A549 (cell line): ENCODE results near the gene OOSP1.

Source experiments
- CTCF ChIP-seq: fragments of >200 bp; sonication (Bioruptor Twin); formaldehyde crosslinking; IDR thresholded peaks from 3 replicates; pipeline ENCODE4 v1.5.1; 2016
- ESRRA ChIP-seq: fragments of 150-350 bp; IDR thresholded peaks from 2 replicates; pipeline ENCODE4 v1.6.1; 2014; ENCODE audit warnings: mild to moderate bottlenecking, low read length, borderline replicate concordance
- JUN ChIP-seq, 2 experiments: fragments of >200 bp; sonication (Bioruptor Twin); formaldehyde crosslinking; IDR thresholded peaks; 2 replicates in 1 of 2; 3 replicates in 1 of 2; pipeline ENCODE4 v1.6.1; 2016 to 2017
- JUNB ChIP-seq: fragments of >200 bp; sonication (Bioruptor Twin); formaldehyde crosslinking; IDR thresholded peaks from 2 replicates; pipeline ENCODE4 v1.6.1; 2016
- MAX ChIP-seq: IDR thresholded peaks from 2 replicates; pipeline ENCODE4 v1.6.1; 2012
- MYC ChIP-seq: IDR thresholded peaks from 2 replicates; pipeline ENCODE4 v1.6.1; 2012; ENCODE audit warnings: mild to moderate bottlenecking, inconsistent platforms, low read length, improper control_type of control experiment, borderline replicate concordance
- POLR2A ChIP-seq: IDR thresholded peaks from 2 replicates; pipeline ENCODE4 v1.6.1; 2012; ENCODE audit warnings: mild to moderate bottlenecking, low read length
- RAD21 ChIP-seq, 2 experiments: fragments of >200 bp in 1 of 2; sonication (Bioruptor Twin) in 1 of 2; formaldehyde crosslinking in 1 of 2; IDR thresholded peaks in 1 of 2; conservative IDR thresholded peaks in 1 of 2; 2 replicates in 1 of 2; 3 replicates in 1 of 2; pipeline ENCODE4 v1.6.1; 2012 to 2018; ENCODE audit warnings: inconsistent platforms in 1 of 2
- RARB ChIP-seq: fragments of 250-450 bp; sonication (Bioruptor Pico); IDR thresholded peaks from 2 replicates; pipeline ENCODE4 v1.8.0; 2021; ENCODE audit warnings: mild to moderate bottlenecking, moderate library complexity
- TF ChIP-seq, protein P1 (sequence below): fragments of 150-350 bp; IDR thresholded peaks from 2 replicates; pipeline ENCODE4 v1.6.1; 2014; ENCODE audit warnings: low read depth, mild to moderate bottlenecking, low read length
- TF ChIP-seq, protein P2 (sequence below): fragments of 200-600 bp; sonication (generic); IDR thresholded peaks from 2 replicates; pipeline ENCODE4 v1.6.1; 2016; ENCODE audit warnings: antibody characterized with exemption, mild to moderate bottlenecking, moderate library complexity

DNA sequence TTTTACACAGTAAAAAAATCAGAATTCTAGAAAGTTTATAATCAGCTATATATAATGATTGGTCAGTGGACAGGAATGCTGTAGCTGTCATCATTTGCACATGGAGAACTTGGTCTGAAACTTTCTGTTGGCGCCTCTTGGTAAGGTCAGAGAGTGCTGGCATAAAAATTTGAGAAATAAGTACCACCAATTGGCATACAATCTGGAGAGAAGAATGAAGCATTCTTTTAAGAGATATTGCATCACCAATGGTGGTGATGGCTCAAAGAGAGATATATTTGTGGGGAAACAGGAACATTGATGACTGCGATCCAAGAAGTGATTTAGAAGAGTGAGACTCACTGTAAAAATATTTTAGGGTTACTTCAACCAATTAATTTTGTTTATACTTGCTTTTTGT is 19.8 kb upstream of the OOSP1 start:
- TF ChIP-seq CTCF (no peak), MAX (no peak), MYC (no peak), JUN (IDR thresholded peaks at IDR 0.05) (no peak), POLR2A (no peak), RAD21 (conservative IDR thresholded peaks at IDR 0.05 in 1 of 2, IDR thresholded peaks at IDR 0.05 in 1 of 2) (no peak), RARB (no peak), ESRRA (no peak), JUNB (no peak)
- TF ChIP-seq, protein P1, sequence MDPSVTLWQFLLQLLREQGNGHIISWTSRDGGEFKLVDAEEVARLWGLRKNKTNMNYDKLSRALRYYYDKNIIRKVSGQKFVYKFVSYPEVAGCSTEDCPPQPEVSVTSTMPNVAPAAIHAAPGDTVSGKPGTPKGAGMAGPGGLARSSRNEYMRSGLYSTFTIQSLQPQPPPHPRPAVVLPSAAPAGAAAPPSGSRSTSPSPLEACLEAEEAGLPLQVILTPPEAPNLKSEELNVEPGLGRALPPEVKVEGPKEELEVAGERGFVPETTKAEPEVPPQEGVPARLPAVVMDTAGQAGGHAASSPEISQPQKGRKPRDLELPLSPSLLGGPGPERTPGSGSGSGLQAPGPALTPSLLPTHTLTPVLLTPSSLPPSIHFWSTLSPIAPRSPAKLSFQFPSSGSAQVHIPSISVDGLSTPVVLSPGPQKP, result no peak
- TF ChIP-seq, protein P2, sequence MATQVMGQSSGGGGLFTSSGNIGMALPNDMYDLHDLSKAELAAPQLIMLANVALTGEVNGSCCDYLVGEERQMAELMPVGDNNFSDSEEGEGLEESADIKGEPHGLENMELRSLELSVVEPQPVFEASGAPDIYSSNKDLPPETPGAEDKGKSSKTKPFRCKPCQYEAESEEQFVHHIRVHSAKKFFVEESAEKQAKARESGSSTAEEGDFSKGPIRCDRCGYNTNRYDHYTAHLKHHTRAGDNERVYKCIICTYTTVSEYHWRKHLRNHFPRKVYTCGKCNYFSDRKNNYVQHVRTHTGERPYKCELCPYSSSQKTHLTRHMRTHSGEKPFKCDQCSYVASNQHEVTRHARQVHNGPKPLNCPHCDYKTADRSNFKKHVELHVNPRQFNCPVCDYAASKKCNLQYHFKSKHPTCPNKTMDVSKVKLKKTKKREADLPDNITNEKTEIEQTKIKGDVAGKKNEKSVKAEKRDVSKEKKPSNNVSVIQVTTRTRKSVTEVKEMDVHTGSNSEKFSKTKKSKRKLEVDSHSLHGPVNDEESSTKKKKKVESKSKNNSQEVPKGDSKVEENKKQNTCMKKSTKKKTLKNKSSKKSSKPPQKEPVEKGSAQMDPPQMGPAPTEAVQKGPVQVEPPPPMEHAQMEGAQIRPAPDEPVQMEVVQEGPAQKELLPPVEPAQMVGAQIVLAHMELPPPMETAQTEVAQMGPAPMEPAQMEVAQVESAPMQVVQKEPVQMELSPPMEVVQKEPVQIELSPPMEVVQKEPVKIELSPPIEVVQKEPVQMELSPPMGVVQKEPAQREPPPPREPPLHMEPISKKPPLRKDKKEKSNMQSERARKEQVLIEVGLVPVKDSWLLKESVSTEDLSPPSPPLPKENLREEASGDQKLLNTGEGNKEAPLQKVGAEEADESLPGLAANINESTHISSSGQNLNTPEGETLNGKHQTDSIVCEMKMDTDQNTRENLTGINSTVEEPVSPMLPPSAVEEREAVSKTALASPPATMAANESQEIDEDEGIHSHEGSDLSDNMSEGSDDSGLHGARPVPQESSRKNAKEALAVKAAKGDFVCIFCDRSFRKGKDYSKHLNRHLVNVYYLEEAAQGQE, result no peak
